ENCODE data around the gene FOXO1. TPM values are rescaled to one million over a fixed set of nuclear protein-coding genes. Genes with fewer than 3 reads are reported as not detected.

Gene FOXO1
- total RNA-seq, 1 experiment from 2014 or later: 10.5 TPM

- DNase-seq: no peak
- POLR2A ChIA-PET (ENCODE audit: unreplicated experiment): no interaction called here
Measured at GRCh38 chr13:40640845-40641458, 25.5 kb downstream of the FOXO1 start.

GRCh38 chr13:40640202-40640601, 26.2 kb downstream of the FOXO1 start:
- DNase-seq: no peak
- Histone ChIP-seq H2AFZ (no peak overlapping the region), H3K4me3 (no peak overlapping the region), H3K9me3 (ENCODE audit: insufficient read depth, low read depth) (no peaks in the 10 kb centered on the region), H4K20me1 (ENCODE audit: insufficient read depth) (no peaks in the 10 kb centered on the region), H3K79me2 (ENCODE audit: low read depth) (peaks cover 47% of the 10 kb centered on the region), H3F3A (ENCODE audit: insufficient read depth, low read depth) (peaks cover 9% of the 10 kb centered on the region), H3K36me3 (ENCODE audit: low read depth) (no peaks in the 10 kb centered on the region), H3K27ac (no peak overlapping the region), H3K4me1 (replicated peaks; ENCODE audit: insufficient read depth) (peaks cover 20% of the 10 kb centered on the region), H3K4me2 (no peak overlapping the region), H3K27me3 (ENCODE audit: insufficient read depth, low read depth) (no peaks in the 10 kb centered on the region), H3K9me2 (ENCODE audit: insufficient read depth) (no peaks in the 10 kb centered on the region)
- no peak for TF ChIP-seq EZH2 (IDR thresholded peaks at IDR 0.05; ENCODE audit: low read depth)
- TF ChIP-seq, protein P1, sequence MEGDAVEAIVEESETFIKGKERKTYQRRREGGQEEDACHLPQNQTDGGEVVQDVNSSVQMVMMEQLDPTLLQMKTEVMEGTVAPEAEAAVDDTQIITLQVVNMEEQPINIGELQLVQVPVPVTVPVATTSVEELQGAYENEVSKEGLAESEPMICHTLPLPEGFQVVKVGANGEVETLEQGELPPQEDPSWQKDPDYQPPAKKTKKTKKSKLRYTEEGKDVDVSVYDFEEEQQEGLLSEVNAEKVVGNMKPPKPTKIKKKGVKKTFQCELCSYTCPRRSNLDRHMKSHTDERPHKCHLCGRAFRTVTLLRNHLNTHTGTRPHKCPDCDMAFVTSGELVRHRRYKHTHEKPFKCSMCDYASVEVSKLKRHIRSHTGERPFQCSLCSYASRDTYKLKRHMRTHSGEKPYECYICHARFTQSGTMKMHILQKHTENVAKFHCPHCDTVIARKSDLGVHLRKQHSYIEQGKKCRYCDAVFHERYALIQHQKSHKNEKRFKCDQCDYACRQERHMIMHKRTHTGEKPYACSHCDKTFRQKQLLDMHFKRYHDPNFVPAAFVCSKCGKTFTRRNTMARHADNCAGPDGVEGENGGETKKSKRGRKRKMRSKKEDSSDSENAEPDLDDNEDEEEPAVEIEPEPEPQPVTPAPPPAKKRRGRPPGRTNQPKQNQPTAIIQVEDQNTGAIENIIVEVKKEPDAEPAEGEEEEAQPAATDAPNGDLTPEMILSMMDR (conservative IDR thresholded peaks at IDR 0.05): no peak
- POLR2A ChIA-PET (ENCODE audit: unreplicated experiment): no interaction called here
- CTCF ChIA-PET: no interaction called here
- intact Hi-C loops (cut with micrococcal nuclease; ENCODE audit: unreplicated experiment): no loop called here
- no TSS peak for BruUV-seq (replicated peaks)

More at GRCh38 chr13:40640845-40641458, 25.5 kb downstream of the FOXO1 start:
- Histone ChIP-seq H2AFZ (no peak overlapping the region), H3K9me2 (ENCODE audit: insufficient read depth) (no peaks in the 10 kb centered on the region), H3K4me1 (replicated peaks; ENCODE audit: insufficient read depth) (peaks cover 27% of the 10 kb centered on the region), H3F3A (ENCODE audit: insufficient read depth, low read depth) (peaks cover 12% of the 10 kb centered on the region), H3K4me3 (no peak overlapping the region), H3K27me3 (ENCODE audit: insufficient read depth, low read depth) (no peaks in the 10 kb centered on the region), H3K4me2 (no peak overlapping the region), H3K36me3 (ENCODE audit: low read depth) (no peaks in the 10 kb centered on the region), H3K9me3 (ENCODE audit: insufficient read depth, low read depth) (no peaks in the 10 kb centered on the region), H4K20me1 (ENCODE audit: insufficient read depth) (no peaks in the 10 kb centered on the region), H3K79me2 (ENCODE audit: low read depth) (peaks cover 47% of the 10 kb centered on the region), H3K27ac (no peak overlapping the region)
- BruUV-seq (replicated peaks): no TSS peak
- CTCF ChIA-PET: no interaction called here
- TF ChIP-seq, protein P1 (conservative IDR thresholded peaks at IDR 0.05): no peak
- no peak for TF ChIP-seq EZH2 (IDR thresholded peaks at IDR 0.05; ENCODE audit: low read depth)
- intact Hi-C loops (cut with micrococcal nuclease; ENCODE audit: unreplicated experiment): no loop called here

DNA sequence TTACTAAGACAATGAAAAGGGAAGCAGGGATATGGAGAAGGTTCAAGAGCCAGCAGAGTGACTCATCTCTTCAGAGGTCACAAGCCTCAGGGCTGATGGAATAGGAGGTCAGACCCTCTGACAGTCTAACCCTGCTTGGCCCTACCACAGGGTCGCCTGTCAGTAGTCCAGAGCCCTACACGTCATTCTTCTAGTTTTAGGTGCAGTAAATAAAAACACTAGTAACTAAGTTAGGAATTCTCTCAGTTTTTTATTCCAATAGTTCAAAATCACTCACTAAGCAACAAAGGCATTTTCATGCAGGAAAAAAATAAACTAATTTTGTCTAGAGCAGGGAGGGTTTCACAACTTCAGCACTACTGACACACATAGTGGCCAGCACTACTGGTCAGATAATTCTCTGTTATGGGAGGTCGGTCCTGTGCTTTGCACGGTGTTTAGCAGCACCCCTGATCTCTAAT, 27.2 kb downstream of the FOXO1 start:
- Histone ChIP-seq H3K4me2 (no peak overlapping the region), H3K36me3 (ENCODE audit: low read depth) (no peaks in the 10 kb centered on the region), H3K4me3 (no peak overlapping the region), H3K27me3 (ENCODE audit: insufficient read depth, low read depth) (no peaks in the 10 kb centered on the region), H2AFZ (no peak overlapping the region), H3K9me2 (ENCODE audit: insufficient read depth) (no peaks in the 10 kb centered on the region), H3K79me2 (ENCODE audit: low read depth) (peaks cover 46% of the 10 kb centered on the region), H3K9me3 (ENCODE audit: insufficient read depth, low read depth) (no peaks in the 10 kb centered on the region), H3F3A (ENCODE audit: insufficient read depth, low read depth) (peaks cover 8% of the 10 kb centered on the region; the same call in 1 of the 2 replicates), H3K27ac (no peak overlapping the region), H3K4me1 (replicated peaks; ENCODE audit: insufficient read depth) (0 out of 2 replicates have a peak, but pooled peaks cover 11% of the 10 kb centered on the region), H4K20me1 (ENCODE audit: insufficient read depth) (no peaks in the 10 kb centered on the region)
- DNase-seq: peak in 1 of 2 experiments; percentile 13
- no TSS peak for BruUV-seq (replicated peaks)
- intact Hi-C loops (cut with micrococcal nuclease; ENCODE audit: unreplicated experiment): no loop called here
- TF ChIP-seq EZH2 (IDR thresholded peaks at IDR 0.05; ENCODE audit: low read depth): no peak
- TF ChIP-seq, protein P1 (conservative IDR thresholded peaks at IDR 0.05): no peak
- POLR2A ChIA-PET (ENCODE audit: unreplicated experiment): no interaction called here
- CTCF ChIA-PET: no interaction called here
